GM19193 (cell line): ENCODE data around the gene GDPGP1.

Experiments
- POLR2A ChIP-seq: IDR thresholded peaks from 4 replicates; pipeline ENCODE4 v1.6.1; 2011; ENCODE audit not compliant: insufficient read depth, insufficient read length; ENCODE audit errors: extremely low read depth

Gene GDPGP1

GRCh38 chr15:90295270-90295648 is 61.2 kb downstream of the GDPGP1 start:
- TF ChIP-seq POLR2A, result no peak
